AG20443 (cell line): Measurements from ENCODE around the gene EXOC3L4.

Experiments used
- DNase-seq: peaks from one replicate; pipeline ENCODE4 v3.0.0; 2012; ENCODE audit warnings: low spot score, mixed read lengths

EXOC3L4 gene

DNA sequence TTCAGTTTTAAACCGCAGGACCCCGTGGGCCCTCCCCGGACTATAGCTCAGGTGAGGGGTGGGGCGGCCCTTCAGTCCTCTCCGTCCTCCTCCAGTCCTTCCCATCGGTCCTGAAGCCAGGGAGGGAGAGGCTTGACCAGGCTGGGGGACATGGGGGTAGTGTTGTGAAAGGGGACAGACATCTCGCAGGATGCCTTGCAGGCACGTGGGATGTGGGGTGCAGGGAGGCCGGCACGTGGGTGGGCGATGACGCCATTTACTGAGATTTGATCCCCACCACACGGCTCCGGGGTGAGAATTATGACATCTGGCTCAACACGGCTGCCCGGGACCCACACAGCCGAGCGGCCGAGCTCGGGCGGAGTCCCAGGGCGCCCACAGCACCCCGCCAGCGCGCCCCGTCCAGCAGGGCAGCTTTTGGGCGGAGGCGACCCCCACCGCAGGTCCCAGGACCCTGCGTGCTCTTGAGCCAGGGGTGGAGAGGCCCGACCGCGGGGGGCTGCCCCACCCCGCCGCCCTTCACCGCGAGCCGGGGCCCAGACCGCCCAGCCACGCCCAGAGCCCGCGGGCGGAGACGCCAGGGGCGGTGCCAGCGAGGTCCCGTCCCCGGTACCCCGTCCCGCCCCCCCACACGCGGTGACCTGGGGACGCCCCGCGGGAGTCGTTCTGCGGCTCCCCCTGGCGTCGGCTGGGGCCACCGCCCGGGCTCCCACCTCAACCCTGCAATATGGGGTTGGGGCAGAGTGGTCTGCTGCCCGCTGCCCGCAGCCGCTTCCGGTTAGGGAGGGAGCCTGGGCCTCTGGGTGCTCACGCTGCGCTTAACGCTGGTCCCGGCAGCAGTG is 3.3 kb upstream of the EXOC3L4 start:
- DNase-seq = peak; percentile 85

DNA sequence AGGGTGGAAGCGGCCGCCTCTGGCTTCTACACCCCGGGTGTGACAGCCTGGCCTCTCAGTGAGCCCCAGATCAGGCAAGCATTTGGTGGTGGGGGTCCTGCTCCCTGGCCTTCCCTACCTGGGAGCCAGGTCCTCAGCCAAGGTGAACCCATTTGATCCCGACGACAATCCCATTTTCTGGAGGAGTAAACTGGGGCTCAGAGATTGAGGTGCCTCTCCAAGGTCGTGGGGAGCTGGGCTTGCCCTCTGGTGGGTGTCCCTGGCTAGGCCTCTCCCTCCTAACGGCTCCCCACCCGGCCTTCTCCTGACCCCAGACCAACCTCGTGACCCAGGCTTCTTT is 2.7 kb upstream of the EXOC3L4 start:
- no peak for DNase-seq

DNA sequence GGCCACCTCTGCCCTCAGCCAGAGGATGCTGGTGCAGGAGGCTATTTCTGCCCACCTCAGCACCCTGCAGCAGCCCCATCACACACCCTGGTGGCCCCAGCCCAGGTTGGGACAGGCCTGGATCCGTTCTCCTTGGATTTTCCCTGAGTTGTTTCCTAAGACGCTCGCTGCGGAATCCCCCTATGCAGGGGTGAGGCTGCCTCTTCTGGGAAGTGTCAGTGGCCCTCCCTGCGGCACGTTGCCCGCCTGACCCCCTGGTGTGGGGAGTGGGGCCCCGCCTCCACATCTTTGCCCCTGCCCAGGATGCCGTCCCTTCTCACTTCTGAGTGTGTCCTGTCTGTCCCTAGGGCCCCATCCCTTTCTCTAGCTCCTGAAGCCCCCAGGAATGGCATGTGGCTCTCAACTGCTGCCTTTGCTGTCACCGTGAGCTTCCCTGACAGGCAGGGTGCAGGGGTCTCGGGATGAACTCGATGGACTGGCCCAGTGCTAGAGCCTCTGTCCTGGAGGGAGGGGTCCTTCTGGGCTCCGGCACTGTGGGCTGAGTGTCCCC is 594 bp upstream of the EXOC3L4 start:
- DNase-seq = no peak

GRCh38 chr14:103095210-103095778 is 769 bp downstream of the EXOC3L4 start:
- DNase-seq = no peak

- DNase-seq = no peak
Observed at GRCh38 chr14:103096387-103096786, 1.9 kb downstream of the EXOC3L4 start.

DNA sequence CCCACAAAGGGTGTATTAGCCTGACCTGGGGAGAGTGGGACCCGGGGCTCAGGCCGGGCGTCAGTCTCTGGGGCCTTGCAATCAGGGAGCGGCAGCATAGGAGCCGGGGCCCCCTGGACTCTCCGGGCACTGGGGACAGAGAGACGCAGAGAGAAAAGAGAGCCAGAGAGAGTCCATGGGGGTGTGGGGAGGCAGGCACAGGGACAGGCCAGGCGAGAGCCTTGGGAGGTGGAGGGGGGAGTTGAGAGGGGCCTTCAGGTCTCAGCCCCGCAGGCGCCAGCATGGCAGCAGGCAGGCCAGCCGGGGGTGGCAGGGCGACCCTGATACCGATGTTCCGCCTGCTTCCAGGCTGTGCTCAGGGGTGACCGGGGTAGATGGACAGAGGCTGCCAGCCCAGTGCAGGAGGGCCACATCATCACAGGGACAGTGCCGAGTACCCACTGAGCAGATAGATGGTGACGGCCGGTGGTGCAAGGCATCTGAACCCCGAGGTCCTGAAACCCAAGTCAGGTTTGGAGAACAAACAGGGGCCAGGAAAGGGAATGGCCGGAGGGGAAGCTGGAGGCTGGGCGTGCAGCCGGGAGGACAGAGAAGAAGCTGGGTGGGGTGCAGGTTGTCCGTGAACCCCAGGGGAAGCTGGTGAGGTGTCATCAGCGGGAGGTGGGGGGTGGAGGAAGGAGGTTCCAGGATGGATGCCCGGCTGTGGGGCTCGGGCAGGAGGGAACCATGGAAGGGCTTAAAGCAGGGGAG is 2.9 kb downstream of the EXOC3L4 start:
- no peak for DNase-seq

- DNase-seq = no peak
Observed at GRCh38 chr14:103097994-103098957, 3.8 kb downstream of the EXOC3L4 start.

- no peak for DNase-seq
Observed at GRCh38 chr14:103099081-103099732, 4.7 kb downstream of the EXOC3L4 start.

GRCh38 chr14:103099733-103100280 is 5.3 kb downstream of the EXOC3L4 start:
- DNase-seq = no peak

DNA sequence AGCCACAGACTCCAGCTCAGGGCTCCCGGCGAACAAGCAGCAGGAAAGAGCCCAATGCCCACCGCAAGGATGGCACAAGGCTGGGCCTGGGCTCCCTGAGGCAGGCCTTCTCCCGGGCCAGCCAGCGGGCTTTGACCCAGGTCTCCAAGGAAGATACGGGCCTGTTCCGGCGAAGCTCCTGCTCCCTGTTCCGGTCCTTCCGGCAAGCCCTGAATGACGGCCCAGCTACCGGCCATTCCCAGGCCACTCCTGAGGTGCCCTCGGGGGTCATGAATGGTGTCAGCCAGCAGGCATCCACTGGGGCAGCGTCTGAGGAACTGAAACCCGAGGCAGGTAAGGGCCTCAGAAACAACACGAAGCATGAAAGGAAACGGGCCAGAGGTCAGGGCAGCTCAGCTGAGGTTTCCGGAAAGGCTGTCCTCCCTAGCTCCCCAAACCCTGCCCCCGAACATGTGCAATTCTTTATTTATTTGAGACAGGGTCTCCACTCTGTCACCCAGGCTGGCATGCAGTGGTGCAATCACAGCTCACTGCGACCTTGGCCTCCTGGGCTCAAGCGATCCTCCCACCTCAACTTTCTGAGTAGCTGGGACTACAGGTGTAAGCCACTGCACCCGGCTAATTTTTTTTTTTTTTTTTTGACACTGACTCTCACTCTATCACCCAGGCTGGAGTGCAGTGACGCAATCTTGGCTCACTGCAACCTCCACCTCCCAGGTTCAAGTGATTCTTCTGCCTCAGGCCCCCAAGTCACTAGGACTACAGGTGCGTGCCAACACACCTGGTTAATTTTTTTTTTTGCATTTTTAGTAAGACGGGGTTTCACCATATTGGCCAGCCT is 6.0 kb downstream of the EXOC3L4 start:
- DNase-seq = no peak

DNA sequence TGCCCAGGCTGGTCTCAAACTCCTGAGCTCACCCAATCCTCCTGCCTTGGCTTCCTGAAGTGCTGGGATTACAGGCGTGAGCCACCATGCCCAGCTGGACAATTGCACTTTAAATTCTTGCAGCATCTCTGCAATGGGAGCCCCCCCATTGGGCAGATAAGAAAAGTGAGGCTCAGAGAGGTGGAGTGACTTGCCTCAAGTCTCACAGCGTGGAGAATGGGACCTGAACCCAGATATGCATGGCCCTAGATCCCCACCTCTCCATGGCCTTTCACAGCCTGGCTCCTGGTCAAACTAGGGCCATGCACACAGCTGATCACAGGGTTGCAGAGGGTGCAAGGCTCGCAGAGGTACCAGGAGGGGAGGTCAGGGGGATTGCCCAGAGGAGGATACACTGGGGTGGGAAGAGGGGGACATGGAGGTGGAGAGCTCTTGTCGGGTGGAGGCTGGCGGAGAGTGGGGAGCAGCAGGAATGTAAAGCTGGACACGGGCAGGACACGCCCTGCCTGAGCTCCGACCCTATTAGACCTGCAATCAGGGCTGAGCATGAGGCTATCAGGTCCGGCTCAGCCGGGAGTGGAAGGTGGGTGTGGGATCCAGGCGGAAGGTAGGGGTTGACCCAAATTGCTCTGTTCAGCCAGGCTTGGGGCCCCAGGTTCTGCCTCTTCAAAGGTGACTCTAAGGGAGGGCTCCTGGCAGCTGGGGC is 6.9 kb downstream of the EXOC3L4 start:
- DNase-seq = no peak

- no peak for DNase-seq
Observed at GRCh38 chr14:103101963-103102688, 7.6 kb downstream of the EXOC3L4 start.

DNA sequence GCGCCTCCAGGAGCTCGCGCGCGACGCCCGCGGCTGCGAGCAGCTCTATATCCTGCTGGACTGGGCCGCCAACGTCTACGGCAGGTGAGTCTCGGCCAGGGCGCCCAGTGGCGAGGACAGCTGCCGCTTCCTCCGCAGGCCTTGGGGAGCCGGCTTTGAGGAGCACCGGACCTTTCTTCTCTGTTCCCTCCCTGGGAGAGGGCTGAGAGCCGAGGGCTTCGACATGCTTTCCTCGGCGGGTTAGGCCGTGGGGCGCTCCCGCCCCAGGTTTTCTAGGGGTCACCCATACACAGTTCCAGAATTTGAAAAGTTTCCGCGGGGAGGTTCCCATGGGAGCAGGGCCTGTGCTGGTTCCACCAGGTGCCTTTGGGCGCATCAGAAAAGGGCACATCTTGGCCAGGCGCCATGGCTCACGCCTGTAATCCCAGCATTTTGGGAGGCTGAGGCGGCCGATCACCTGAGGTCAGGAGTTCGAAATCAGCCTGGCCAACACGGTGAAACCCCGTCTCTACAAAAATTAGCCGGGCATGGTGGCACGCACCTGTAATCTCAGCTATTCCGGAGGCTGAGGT is 8.2 kb downstream of the EXOC3L4 start:
- DNase-seq = no peak

DNA sequence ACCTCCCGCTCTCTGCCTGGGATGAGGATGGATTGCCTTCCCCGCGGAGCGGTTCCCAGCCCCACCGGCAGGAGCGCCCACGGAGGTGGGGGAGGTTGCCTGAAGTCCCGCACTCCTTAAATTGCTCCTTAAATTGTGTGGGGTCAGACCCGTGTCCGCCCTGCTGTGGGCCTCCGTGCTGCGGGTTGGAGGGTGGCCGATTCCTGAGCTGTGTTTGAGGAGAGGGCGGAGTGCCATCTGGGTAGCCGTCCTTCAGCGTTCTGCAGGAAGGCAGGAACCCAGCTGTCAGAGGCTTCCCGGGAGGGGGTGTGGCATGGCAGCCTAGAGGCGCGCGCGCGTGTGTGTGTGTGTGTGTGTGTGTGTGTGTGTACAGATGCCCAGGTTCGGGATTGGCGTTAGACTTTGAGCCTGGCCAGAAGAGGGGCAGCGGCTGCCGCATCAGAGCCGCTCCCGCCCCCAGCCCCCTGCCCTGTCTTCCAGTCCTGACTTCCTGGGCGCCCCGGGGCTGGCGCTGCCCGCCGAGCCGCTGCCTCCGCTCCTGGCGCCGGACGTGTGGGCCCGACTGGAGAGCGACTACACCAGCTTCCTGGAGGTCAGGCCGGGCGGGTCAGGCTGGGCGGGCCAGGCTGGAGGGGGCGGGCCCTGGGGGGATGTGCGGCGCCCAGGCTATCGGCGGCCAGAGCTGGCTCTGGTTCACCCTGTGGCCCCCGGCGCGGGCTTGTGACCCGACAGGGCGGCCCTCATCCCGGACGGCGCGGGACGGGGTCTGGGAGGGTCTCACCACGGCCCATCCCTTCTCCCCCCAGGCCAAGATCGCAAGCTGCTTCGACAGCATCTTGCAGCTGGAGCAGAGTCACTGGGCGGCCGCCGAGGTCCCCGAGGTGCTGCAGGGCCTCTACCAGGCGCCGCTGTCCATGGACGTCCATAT is 9.2 kb downstream of the EXOC3L4 start:
- peak; percentile 72 for DNase-seq

GRCh38 chr14:103104389-103104653 is 9.8 kb downstream of the EXOC3L4 start:
- no peak for DNase-seq

- peak; percentile 82 for DNase-seq
Observed at GRCh38 chr14:103104654-103105452, 10.3 kb downstream of the EXOC3L4 start.
